22Rv1 (cell line): ENCODE data around the gene LRRC3B.

Experiments used
- ZFX ChIP-seq: fragments of 450-650 bp; IDR thresholded peaks from 2 replicates; pipeline ENCODE4 v1.6.1; 2017; ENCODE audit warnings: antibody characterized with exemption, borderline replicate concordance
- TF ChIP-seq, protein P1 (sequence below): fragments of 450-650 bp; IDR thresholded peaks from 2 replicates; pipeline ENCODE4 v1.5.1; 2017; ENCODE audit warnings: mild to moderate bottlenecking

DNA sequence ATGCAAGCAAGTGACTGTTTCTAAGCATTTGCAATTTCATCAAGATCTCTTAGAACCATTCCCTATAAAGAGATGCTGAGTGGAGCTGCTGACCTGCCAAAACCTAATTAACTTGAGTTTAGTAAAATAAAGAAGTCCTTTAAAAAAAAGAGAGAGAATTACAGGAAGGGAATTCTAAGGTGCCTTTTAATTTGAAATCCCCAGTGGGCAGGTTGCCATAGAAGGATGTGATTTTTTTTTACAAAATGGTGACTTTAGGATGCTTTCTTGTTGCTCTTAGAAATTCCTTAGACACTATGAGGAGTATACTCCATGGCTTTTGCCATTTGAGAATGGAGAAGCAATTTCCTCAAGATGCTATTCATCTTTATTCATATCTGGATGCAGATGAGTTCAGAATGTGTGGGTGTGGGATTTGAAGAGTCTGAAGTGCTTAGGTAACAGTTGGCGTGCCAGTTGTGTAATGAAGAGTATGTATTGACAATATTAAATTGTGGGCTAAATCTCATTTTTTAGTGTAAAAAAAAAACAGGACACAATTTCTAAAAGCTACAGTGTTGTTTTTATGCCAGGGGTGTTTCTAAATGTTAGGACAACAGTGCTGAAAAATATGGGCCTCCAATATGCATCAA is 13.6 kb downstream of the LRRC3B start:
- TF ChIP-seq, protein P1, sequence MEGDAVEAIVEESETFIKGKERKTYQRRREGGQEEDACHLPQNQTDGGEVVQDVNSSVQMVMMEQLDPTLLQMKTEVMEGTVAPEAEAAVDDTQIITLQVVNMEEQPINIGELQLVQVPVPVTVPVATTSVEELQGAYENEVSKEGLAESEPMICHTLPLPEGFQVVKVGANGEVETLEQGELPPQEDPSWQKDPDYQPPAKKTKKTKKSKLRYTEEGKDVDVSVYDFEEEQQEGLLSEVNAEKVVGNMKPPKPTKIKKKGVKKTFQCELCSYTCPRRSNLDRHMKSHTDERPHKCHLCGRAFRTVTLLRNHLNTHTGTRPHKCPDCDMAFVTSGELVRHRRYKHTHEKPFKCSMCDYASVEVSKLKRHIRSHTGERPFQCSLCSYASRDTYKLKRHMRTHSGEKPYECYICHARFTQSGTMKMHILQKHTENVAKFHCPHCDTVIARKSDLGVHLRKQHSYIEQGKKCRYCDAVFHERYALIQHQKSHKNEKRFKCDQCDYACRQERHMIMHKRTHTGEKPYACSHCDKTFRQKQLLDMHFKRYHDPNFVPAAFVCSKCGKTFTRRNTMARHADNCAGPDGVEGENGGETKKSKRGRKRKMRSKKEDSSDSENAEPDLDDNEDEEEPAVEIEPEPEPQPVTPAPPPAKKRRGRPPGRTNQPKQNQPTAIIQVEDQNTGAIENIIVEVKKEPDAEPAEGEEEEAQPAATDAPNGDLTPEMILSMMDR, result no peak
- no peak for TF ChIP-seq ZFX
